ENCODE measurements around the gene POLDIP3. TPM values are rescaled to one million over a fixed set of nuclear protein-coding genes. Genes with fewer than 3 reads are reported as not detected.
"Not testable (repeated sequence)": the region's sequence is repeated elsewhere in the genome, so short reads cannot be mapped to it uniquely, and the experiment has no call there.

POLDIP3 gene
- total and polyA plus RNA-seq, 2 experiments from 2014 or later = 31.4 to 40.3 TPM

DNA sequence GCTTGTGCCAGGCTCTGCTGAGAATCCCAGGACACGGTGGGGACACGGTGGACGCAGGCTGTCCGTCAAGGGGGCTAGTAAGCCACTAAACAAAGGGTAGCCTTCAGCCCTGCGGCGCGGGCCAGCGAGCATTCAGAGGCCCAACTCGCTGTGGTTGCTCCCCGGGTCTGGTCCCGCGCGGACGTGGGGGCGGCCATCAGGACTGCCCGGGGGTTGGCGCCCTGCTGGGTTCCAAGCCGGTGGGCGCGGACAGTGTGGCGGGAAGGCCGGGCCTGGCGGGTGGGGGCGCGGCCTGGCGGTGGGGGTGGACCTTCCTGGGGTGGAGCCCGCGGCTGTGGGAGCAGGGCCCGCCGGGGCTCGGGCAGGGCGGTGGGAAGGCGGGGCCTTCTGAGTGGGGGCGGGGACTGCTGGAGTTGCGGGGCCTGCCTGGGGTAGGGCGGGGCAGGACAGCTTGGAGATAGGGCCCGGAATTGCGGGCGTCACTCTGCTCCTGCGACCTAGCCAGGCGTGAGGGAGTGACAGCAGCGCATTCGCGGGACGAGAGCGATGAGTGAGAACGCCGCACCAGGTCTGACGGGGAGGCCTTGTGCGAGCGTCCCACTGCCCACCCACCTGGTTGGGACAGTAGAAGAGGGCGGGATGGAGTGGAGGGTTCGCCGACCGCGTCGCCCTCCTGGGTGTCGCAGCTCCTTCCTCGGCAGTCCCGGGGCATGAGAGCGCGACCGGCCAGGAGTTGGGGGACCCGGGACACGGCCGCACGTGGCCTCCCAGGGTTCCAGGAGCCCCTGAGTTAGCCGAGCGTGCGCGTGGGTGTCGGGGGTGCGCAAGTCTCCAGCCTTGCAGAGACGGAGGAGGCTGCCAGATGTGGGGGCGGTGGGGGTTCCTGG, 61.0 kb downstream of the POLDIP3 start, which contains the start of gene SERHL2:
SERHL2 (plus strand) TSS at position 482 of the 887 bp plus-strand sequence; CDS start at position 547, 65 bp downstream.
- Histone ChIP-seq H3K27me3 (no peaks in the 10 kb centered on the region), H3K4me1 (ENCODE audit: insufficient read depth) (peaks cover 5% of the 10 kb centered on the region)

DNA sequence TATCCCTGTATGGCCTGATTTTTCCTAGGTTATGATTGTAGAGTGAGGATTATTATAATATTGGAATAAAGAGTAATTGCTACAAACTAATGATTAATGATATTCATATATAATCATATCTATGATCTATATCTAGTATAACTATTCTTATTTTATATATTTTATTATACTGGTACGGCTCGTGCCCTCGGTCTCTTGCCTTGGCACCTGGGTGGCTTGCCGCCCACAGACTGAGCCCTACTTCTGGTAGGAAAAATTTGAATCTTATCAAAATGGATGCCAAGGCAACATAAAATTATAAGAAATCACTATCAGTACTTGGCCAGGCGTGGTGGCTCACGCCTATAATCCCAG, 62.4 kb downstream of the POLDIP3 start:
- not testable (repeated sequence) for H4K20me1 ChIP-seq (ENCODE audit: insufficient read depth, poor library complexity, severe bottlenecking); H3K36me3 ChIP-seq (replicated peaks; ENCODE audit: insufficient read depth, low read depth); H3K9me3 ChIP-seq (ENCODE audit: low read depth); H3K4me1 ChIP-seq (ENCODE audit: insufficient read depth); H3K27me3 ChIP-seq; H3K79me2 ChIP-seq; H2AFZ ChIP-seq; H3K4me2 ChIP-seq; H3K27ac ChIP-seq; H3K9me2 ChIP-seq (replicated peaks; ENCODE audit: insufficient read depth); DNase-seq (ENCODE audit: low spot score); H3K4me3 ChIP-seq
- WGBS (ENCODE audit: low lambda C conversion rate, missing lambda C conversion rate) = 96% methylated on average over 6 of the region's 6 CpGs

More for the DNA sequence above, 61.0 kb downstream of the POLDIP3 start, which contains the start of gene SERHL2:
- DNase-seq (ENCODE audit: low spot score) = peak; percentile 96
- peak within 1 kb of the TSS; percentile 91 for H2AFZ ChIP-seq
- WGBS (ENCODE audit: low lambda C conversion rate, missing lambda C conversion rate) = 9% methylated on average over 66 of the region's 75 CpGs
- H3K79me2 ChIP-seq = no peaks in the 10 kb centered on the region
- H3K9me2 ChIP-seq (replicated peaks; ENCODE audit: insufficient read depth) = no peaks in the 10 kb centered on the region
- peak within 1 kb of the TSS; percentile 98 for H3K4me2 ChIP-seq
- H3K27ac ChIP-seq = no peak within 1 kb of the TSS
- no peaks in the 10 kb centered on the region for H4K20me1 ChIP-seq (ENCODE audit: insufficient read depth, poor library complexity, severe bottlenecking)
- no peaks in the 10 kb centered on the region for H3K9me3 ChIP-seq (ENCODE audit: low read depth)
- TF ChIP-seq EZH2phosphoT487 (IDR thresholded peaks at IDR 0.05; ENCODE audit: low read depth, severe bottlenecking, unreplicated experiment) = no peak
- H3K36me3 ChIP-seq (replicated peaks; ENCODE audit: insufficient read depth, low read depth) = no peaks in the 10 kb centered on the region
- H3K4me3 ChIP-seq = peak within 1 kb of the TSS; percentile 80

DNA sequence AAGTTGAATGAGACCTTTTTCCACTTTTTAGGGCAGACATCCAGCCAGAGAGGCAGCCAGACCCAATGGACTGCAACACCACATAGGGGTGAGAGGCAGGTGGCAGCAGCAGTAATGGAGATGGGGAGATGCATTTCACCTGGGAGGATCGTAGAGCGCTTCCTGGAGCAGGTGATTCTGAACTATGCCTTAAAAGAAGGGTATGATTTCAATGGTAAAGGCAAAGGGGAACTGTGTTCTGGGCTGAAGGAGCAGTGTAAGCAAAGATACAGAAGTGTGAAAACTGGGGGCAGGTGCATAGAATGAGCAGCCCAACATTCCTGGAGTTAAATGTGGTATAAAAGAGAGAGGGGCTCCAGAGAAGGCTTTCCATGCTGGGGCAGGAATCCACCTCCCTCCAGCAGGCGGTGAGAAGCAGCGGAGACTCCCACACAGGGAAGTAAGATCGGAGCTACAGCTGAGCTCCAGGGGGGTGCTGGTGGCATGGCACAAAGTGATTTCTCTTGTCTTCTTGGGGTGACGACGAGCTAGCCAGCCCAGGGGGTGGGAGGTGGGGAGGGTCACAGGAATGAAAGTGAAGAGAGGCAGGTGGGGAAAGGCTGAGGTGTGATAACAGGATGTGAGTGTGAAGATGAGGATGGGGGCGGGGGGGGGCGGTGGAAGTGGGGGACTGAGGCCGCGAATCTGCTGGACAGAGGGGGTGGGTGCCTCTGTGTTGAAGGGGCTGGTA, 65.2 kb downstream of the POLDIP3 start:
- Histone ChIP-seq H3K4me1 (ENCODE audit: insufficient read depth) (peaks cover 5% of the 10 kb centered on the region), H3K4me3 (no peak overlapping the region), H3K79me2 (no peaks in the 10 kb centered on the region), H3K9me2 (replicated peaks; ENCODE audit: insufficient read depth) (no peaks in the 10 kb centered on the region), H3K27me3 (no peaks in the 10 kb centered on the region), H3K36me3 (replicated peaks; ENCODE audit: insufficient read depth, low read depth) (no peaks in the 10 kb centered on the region), H4K20me1 (ENCODE audit: insufficient read depth, poor library complexity, severe bottlenecking) (no peaks in the 10 kb centered on the region), H2AFZ (no peak overlapping the region), H3K9me3 (ENCODE audit: low read depth) (no peaks in the 10 kb centered on the region), H3K4me2 (no peak overlapping the region), H3K27ac (no peak overlapping the region)
- no peak for DNase-seq (ENCODE audit: low spot score)
- WGBS (ENCODE audit: low lambda C conversion rate, missing lambda C conversion rate) = 90% methylated on average over 11 of the region's 11 CpGs
- TF ChIP-seq, protein P1, sequence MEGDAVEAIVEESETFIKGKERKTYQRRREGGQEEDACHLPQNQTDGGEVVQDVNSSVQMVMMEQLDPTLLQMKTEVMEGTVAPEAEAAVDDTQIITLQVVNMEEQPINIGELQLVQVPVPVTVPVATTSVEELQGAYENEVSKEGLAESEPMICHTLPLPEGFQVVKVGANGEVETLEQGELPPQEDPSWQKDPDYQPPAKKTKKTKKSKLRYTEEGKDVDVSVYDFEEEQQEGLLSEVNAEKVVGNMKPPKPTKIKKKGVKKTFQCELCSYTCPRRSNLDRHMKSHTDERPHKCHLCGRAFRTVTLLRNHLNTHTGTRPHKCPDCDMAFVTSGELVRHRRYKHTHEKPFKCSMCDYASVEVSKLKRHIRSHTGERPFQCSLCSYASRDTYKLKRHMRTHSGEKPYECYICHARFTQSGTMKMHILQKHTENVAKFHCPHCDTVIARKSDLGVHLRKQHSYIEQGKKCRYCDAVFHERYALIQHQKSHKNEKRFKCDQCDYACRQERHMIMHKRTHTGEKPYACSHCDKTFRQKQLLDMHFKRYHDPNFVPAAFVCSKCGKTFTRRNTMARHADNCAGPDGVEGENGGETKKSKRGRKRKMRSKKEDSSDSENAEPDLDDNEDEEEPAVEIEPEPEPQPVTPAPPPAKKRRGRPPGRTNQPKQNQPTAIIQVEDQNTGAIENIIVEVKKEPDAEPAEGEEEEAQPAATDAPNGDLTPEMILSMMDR (IDR thresholded peaks at IDR 0.05; ENCODE audit: poor library complexity) = no peak
- TF ChIP-seq EZH2 (IDR thresholded peaks at IDR 0.05; ENCODE audit: borderline replicate concordance) (no peak), EZH2phosphoT487 (IDR thresholded peaks at IDR 0.05; ENCODE audit: low read depth, severe bottlenecking, unreplicated experiment) (no peak)

DNA sequence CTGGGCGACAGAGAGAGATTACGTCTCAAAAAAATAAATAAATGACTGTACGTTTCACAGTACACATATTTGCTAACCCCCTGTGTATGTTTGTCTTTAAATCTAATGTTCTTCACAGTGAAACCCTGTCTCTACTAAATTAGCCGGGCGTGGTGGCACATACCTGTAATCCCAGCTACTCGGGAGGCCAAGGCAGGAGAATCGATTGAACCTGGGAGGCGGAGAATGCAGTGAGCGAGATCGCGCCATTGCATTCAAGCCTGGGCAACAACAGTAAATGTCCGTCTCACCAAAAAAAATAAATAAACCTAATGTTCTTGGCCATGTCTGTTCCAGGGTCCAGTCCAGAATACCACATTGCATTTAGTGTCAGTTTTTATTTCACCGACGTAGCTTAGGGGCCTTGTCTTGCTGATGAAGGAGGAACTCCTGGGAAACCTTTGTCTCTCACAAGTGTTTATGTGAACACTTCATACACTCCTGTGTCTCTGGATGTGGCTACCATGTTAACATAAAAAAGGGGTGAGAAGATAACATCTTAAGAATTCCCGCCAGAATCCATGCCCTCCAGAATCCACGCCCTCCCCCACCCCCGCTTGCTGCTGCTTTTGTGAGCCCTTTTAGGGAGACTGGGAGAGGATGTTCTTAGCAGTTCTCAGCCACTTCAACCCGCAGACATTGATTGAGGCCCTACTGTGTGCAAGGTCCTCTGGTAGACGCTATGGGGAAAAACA, 65.9 kb downstream of the POLDIP3 start:
- H3K27me3 ChIP-seq = no peaks in the 10 kb centered on the region
- H3K9me3 ChIP-seq (ENCODE audit: low read depth) = no peaks in the 10 kb centered on the region
- H3K27ac ChIP-seq = no peak overlapping the region
- no peaks in the 10 kb centered on the region for H3K9me2 ChIP-seq (replicated peaks; ENCODE audit: insufficient read depth)
- H3K4me3 ChIP-seq = no peak overlapping the region
- no peaks in the 10 kb centered on the region for H3K79me2 ChIP-seq
- H4K20me1 ChIP-seq (ENCODE audit: insufficient read depth, poor library complexity, severe bottlenecking) = no peaks in the 10 kb centered on the region
- H3K36me3 ChIP-seq (replicated peaks; ENCODE audit: insufficient read depth, low read depth) = no peaks in the 10 kb centered on the region
- no peak overlapping the region for H2AFZ ChIP-seq
- no peak overlapping the region for H3K4me2 ChIP-seq
- TF ChIP-seq, protein P1 (IDR thresholded peaks at IDR 0.05; ENCODE audit: poor library complexity) = no peak
- no peak for TF ChIP-seq EZH2phosphoT487 (IDR thresholded peaks at IDR 0.05; ENCODE audit: low read depth, severe bottlenecking, unreplicated experiment)
- no peak for TF ChIP-seq EZH2 (IDR thresholded peaks at IDR 0.05; ENCODE audit: borderline replicate concordance)
- H3K4me1 ChIP-seq (ENCODE audit: insufficient read depth) = no peaks in the 10 kb centered on the region
- WGBS (ENCODE audit: low lambda C conversion rate, missing lambda C conversion rate) = 72% methylated on average over 19 of the region's 19 CpGs
- no peak for DNase-seq (ENCODE audit: low spot score)

DNA sequence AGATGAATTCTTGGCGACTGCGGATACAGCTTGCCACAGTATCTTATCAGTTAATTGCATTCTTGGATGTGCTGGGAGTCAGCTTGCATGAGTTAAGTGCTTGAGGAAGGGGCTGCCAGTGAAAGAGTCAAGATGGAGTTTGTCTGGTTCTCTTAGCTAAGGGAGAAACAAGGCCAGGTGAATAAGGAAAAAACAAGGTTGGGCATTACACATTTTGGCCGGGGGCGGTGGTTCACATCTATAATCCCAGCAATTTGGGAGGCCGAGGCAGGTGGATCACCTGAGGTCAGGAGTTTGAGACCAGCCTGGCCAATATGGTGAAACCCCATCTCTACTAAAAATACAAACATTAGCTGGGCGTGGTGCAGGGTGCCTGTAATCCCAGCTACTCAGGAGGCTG, 66.6 kb downstream of the POLDIP3 start:
- not testable (repeated sequence) for H3K4me1 ChIP-seq (ENCODE audit: insufficient read depth); H2AFZ ChIP-seq; H3K9me2 ChIP-seq (replicated peaks; ENCODE audit: insufficient read depth); H3K4me2 ChIP-seq; DNase-seq (ENCODE audit: low spot score); H3K79me2 ChIP-seq; H3K4me3 ChIP-seq; H3K9me3 ChIP-seq (ENCODE audit: low read depth); H4K20me1 ChIP-seq (ENCODE audit: insufficient read depth, poor library complexity, severe bottlenecking); H3K27ac ChIP-seq; H3K36me3 ChIP-seq (replicated peaks; ENCODE audit: insufficient read depth, low read depth); H3K27me3 ChIP-seq
- WGBS (ENCODE audit: low lambda C conversion rate, missing lambda C conversion rate) = 30% methylated on average over 6 of the region's 6 CpGs

All from hepatocyte (in vitro differentiated cells).